ENCODE data around the gene WFIKKN1. TPM values are rescaled to one million over a fixed set of nuclear protein-coding genes. Genes with fewer than 3 reads are reported as not detected.
A peak's percentile ranks its signal among the peaks of the same experiment; 100 is the strongest.

WFIKKN1 gene
- polyA plus RNA-seq, 3 donors = 0.76 TPM; not detected in 2

- H3K27ac ChIP-seq (ENCODE audit: low read depth in 1 of 2, low read length in 2 of 2) = no peak overlapping the region
- Mint-ChIP-seq H3K4me3 (no peak overlapping the region), H3K27ac (peak overlapping the region in 2 of 7 donors; percentile 8 to 52), H3K9me3 (no peaks in the 10 kb centered on the region), H3K27me3 (ENCODE audit: low read depth in 3 of 3) (peaks cover 0 to 3% (median 2%) of the 10 kb centered on the region in 3 donors), H3K4me1 (peaks cover 5% of the 10 kb centered on the region), H3K36me3 (peaks cover 0 to 9% of the 10 kb centered on the region in 2 donors)
- DNase-seq = no peak
- TF ChIP-seq CTCF (IDR thresholded peaks at IDR 0.05) = no peak
- no peak overlapping the region for H3K4me3 ChIP-seq (replicated peaks in 1 of 3; ENCODE audit: low read depth in 2 of 3, low read length in 3 of 3)
- 92% methylated on average over 7 of the region's 12 CpGs for WGBS (ENCODE audit: insufficient coverage)
- H3K4me2 ChIP-seq (replicated peaks; ENCODE audit: extremely low read depth, low read length, poor library complexity, severe bottlenecking) = no peak overlapping the region
- H4K20me1 ChIP-seq (ENCODE audit: insufficient read depth, low read length) = no peaks in the 10 kb centered on the region
- H3K9ac ChIP-seq (ENCODE audit: insufficient read depth, low read length, poor library complexity, severe bottlenecking) = no peak overlapping the region
- H3K79me2 ChIP-seq (ENCODE audit: insufficient read depth, low read length) = no peaks in the 10 kb centered on the region
- H3K27me3 ChIP-seq (ENCODE audit: control insufficient read depth in 2 of 2, insufficient read depth in 2 of 2, low read length in 2 of 2) = no peaks in the 10 kb centered on the region
- H3K4me1 ChIP-seq (ENCODE audit: control insufficient read depth in 1 of 2, insufficient read depth in 2 of 2, low read length in 2 of 2) = peaks cover 4 to 15% of the 10 kb centered on the region in 2 donors
- intact Hi-C loops (cut with micrococcal nuclease) = loop anchor here in 1 of 2 donors (5.0 kb wide), 1 partner anchor 72 kb away; no protein-coding TSS in a partner anchor
- H3K36me3 ChIP-seq (replicated peaks in 1 of 2; ENCODE audit: control insufficient read depth in 1 of 2, insufficient read depth in 2 of 2, low read length in 2 of 2) = no peaks in the 10 kb centered on the region
- H3K9me3 ChIP-seq (replicated peaks in 1 of 2; ENCODE audit: control insufficient read depth in 1 of 2, insufficient read depth in 1 of 2, low read length in 2 of 2) = no peaks in the 10 kb centered on the region
- no peak overlapping the region for H2AFZ ChIP-seq (ENCODE audit: insufficient read depth, low read depth, low read length, poor library complexity, severe bottlenecking)
These were observed 23.2 kb downstream of the WFIKKN1 start for GRCh38 chr16:654034-654433.

DNA sequence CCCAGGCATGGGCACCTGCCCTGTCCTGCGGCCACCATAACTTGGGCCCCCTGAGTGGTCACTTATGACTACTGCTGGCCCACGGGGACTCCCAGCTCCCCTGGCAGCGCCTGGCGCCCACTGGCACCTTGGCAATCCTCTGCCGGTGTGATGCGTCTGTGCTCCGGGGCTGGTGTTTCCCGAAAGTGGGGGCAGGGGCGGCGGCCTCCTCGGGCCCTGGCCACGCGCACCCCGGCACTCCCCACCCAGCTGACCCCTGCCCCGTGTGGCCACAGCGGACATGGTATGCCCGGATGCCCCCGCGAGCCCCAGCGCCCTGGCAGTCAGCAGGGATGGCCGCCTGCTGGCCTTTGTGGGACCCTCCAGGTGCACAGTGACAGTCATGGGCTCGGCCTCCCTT, 26.7 kb downstream of the WFIKKN1 start:
- Mint-ChIP-seq H3K27ac (no peak overlapping the region), H3K4me3 (no peak overlapping the region)

More for the DNA sequence above, 26.7 kb downstream of the WFIKKN1 start:
- Histone ChIP-seq H3K36me3 (replicated peaks in 1 of 2; ENCODE audit: control insufficient read depth in 1 of 2, insufficient read depth in 2 of 2, low read length in 2 of 2) (no peaks in the 10 kb centered on the region), H4K20me1 (ENCODE audit: insufficient read depth, low read length) (no peaks in the 10 kb centered on the region), H3K9ac (ENCODE audit: insufficient read depth, low read length, poor library complexity, severe bottlenecking) (no peak overlapping the region), H3K4me3 (replicated peaks in 1 of 3; ENCODE audit: low read depth in 2 of 3, low read length in 3 of 3) (no peak overlapping the region), H3K4me2 (replicated peaks; ENCODE audit: extremely low read depth, low read length, poor library complexity, severe bottlenecking) (no peak overlapping the region), H2AFZ (ENCODE audit: insufficient read depth, low read depth, low read length, poor library complexity, severe bottlenecking) (no peak overlapping the region), H3K9me3 (replicated peaks in 1 of 2; ENCODE audit: control insufficient read depth in 1 of 2, insufficient read depth in 1 of 2, low read length in 2 of 2) (no peaks in the 10 kb centered on the region), H3K27ac (ENCODE audit: low read depth in 1 of 2, low read length in 2 of 2) (no peak overlapping the region), H3K79me2 (ENCODE audit: insufficient read depth, low read length) (no peaks in the 10 kb centered on the region), H3K27me3 (ENCODE audit: control insufficient read depth in 2 of 2, insufficient read depth in 2 of 2, low read length in 2 of 2) (no peaks in the 10 kb centered on the region), H3K4me1 (ENCODE audit: control insufficient read depth in 1 of 2, insufficient read depth in 2 of 2, low read length in 2 of 2) (peaks cover 11 to 16% of the 10 kb centered on the region in 2 donors)
- H3K36me3 Mint-ChIP-seq = peaks cover 0 to 9% of the 10 kb centered on the region in 2 donors
- peaks cover 10% of the 10 kb centered on the region for H3K4me1 Mint-ChIP-seq
- 98% methylated on average over 22 of the region's 22 CpGs for WGBS (ENCODE audit: insufficient coverage)
- no peak for TF ChIP-seq CTCF (IDR thresholded peaks at IDR 0.05)
- intact Hi-C loops (cut with micrococcal nuclease) = no loop called here
- peaks cover 0 to 3% (median 0%) of the 10 kb centered on the region in 3 donors for H3K27me3 Mint-ChIP-seq (ENCODE audit: low read depth in 3 of 3)
- H3K9me3 Mint-ChIP-seq = no peaks in the 10 kb centered on the region
- no peak for DNase-seq
